HG03575 (cell line): ENCODE data around the gene RNF34.
"Not testable (repeated sequence)": the region's sequence is repeated elsewhere in the genome, so short reads cannot be mapped to it uniquely, and the experiment has no call there.

Source experiments
- ATAC-seq: cut with Tn5 transposase; IDR thresholded peaks from one replicate; pipeline ENCODE4 v1.9.1; 2021; ENCODE audit not compliant: unreplicated experiment, insufficient number of reproducible peaks, low FRiP score; ENCODE audit errors: extremely low read depth

Gene RNF34

GRCh38 chr12:121399391-121400331 lies at the start of gene RNF34:
RNF34 (plus strand) TSS chr12:121400118; CDS start chr12:121400213, 95 bp downstream.
- peak; percentile 42 for ATAC-seq

- ATAC-seq: peak; percentile 93
Observed at GRCh38 chr12:121351820-121352681, 47.9 kb upstream of the RNF34 start, which contains the start of gene ANAPC5. ANAPC5 (minus strand) TSS chr12:121352411; CDS start chr12:121352340, 71 bp downstream.

- ATAC-seq: no peak
Observed at GRCh38 chr12:121352682-121353018, 47.3 kb upstream of the RNF34 start.

DNA sequence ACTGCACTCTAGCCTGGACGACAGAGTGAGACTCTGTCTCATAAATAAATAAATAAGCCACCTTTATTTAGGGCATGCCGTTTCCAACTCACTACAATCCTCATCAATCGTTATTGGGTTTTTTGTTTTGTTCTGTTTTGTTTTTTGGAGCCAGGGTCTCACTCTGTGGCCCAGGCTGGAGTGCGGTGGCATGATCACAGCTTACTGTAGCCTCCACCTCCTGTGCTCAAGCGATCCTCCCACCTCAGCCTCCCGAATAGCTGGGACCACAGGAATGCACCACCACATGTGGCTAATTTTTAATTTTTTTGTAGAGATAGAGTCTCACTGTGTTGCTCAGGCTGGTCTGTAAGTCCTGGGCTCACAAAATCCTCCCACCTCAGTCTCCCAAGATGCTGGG lies 44.1 kb upstream of the RNF34 start:
- no peak for ATAC-seq

DNA sequence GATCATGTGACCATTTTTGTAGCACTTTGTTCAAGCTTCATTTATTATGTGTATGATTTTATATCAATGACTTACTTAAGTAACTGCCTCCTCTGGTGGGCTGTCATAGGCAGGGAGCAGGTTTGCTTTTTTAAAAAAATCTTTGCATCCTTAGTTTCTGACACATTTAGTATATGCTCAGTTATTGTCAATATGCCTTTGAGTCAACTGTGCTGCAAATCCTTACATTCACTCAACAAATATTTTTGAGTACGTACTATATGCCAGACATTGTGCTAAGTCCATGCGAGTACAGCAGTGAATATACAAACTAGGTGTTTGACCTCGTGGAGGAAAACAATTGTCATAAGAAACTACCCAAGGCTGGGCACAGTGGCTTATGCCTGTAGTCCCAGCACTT lies 43.3 kb upstream of the RNF34 start:
- no peak for ATAC-seq

DNA sequence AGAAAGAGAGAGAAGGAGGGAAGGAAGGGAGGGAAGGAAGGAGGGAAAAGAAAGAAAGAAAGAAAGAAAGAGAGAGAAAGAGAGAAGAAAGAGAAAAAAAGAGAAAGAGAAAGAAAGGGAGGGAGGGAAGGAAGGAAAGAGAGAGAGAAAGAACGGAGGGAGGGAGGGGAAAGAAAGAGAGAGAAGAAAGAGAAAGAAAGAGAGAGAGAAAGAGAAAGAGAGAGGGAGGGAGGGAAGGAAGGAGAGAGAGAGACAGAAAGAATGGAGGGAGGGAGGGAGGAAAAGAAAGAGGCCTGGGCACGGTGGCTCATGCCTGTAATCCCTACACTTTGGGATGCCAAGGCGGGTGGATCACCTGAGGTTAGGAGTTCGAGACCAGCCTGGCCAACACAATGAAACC lies 42.6 kb upstream of the RNF34 start:
- ATAC-seq: no peak

GRCh38 chr12:121358073-121358472 lies 41.8 kb upstream of the RNF34 start:
- ATAC-seq: no peak

DNA sequence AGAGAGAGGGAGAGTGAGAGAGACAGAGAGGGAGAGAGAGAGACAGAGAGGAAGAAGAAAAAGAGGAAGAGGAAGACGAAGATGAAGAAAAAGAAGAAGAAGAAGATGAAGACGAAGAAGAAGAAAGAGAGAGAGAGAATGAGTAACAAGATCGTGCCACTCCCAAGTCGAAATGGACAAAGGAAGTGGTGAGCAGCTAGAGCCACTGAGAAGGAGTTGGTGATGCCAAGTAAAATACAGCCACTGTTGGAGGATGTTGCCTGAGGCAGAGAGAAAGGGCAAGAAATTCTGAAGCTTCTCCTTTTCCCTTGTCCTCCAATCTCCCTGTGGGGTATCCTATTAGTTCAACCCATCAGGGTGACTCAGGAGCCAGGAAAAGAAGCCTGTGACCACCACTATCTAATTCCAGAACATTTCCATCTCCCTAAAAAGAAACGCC lies 35.2 kb upstream of the RNF34 start:
- no peak for ATAC-seq

GRCh38 chr12:121365416-121366062 lies 34.4 kb upstream of the RNF34 start:
- ATAC-seq: no peak

DNA sequence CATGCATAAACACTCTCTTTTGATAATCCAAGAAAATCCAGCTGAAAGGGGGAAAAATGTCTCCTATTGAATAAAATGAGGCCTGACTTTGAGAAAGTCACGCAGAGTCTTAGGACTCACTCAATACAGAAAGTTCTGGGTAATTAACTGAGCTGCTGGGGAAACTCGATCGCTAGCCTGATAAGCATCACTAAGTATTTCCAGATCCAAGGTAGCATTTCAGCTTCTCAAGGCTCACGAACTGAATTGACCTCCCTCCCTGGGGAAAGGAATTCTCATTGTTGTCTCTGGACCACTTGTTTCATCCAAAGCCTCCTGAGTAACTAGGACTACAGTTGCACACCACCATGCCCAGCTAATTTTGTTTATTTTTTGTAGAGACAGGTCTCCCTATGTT lies 33.9 kb upstream of the RNF34 start:
- ATAC-seq: no peak

DNA sequence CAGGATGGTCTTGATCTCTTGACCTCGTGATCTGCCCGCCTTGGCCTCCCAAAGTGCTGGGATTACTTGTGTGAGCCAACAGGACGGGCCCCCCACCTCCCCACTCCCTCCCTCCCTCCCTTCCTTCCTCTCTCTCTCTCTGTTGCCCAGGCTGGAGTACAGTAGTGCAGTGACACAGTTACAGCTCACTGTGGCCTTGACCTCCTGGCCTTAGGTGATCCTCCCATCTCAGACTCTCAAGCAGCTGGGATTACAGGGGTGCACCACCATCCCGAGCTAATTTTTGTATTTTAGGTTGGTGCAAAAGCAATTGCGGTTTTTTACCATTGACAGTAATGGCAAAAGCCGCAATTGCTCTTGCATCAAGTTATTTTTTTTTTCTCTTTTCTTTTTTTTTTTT lies 28.5 kb upstream of the RNF34 start:
- no peak for ATAC-seq

DNA sequence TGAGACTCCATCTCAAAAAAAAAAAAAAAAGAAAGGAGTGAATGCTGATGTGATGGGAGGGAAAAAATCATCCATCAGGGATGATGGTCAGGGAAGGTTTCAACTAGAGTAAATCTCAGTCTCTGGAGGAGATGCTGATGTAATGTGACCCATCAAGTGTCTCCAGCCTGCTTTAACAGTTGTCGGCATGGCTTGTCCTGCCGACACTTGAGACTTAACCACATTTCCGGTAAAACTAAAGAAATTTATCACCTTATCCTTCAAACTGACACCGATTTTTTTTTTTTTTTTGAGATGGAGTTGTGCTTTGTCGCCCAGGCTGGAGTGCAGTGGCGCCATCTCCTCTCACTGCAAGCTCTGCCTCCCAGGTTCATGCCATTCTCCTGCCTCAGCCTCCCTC lies 26.2 kb upstream of the RNF34 start:
- ATAC-seq: no peak

DNA sequence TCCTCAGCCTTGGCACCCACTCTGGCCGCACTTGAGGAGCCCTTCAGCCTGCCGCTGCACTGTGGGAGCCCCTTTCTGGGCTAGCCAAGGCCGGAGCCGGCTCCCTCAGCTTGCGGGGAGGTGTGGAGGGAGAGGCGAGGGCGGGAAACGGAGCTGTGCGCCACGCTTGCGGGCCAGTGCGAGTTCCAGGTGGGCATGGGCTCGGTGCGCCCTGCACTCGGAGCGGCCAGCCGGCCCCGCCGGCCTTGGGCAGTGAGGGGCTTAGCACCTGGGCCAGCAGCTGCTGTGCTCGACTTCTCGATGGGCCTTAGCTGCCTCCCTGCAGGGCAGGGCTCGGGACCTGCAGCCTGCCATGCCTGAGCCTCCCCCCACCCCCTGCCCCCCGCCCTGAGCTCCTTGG lies 25.6 kb upstream of the RNF34 start:
- not testable (repeated sequence) for ATAC-seq

DNA sequence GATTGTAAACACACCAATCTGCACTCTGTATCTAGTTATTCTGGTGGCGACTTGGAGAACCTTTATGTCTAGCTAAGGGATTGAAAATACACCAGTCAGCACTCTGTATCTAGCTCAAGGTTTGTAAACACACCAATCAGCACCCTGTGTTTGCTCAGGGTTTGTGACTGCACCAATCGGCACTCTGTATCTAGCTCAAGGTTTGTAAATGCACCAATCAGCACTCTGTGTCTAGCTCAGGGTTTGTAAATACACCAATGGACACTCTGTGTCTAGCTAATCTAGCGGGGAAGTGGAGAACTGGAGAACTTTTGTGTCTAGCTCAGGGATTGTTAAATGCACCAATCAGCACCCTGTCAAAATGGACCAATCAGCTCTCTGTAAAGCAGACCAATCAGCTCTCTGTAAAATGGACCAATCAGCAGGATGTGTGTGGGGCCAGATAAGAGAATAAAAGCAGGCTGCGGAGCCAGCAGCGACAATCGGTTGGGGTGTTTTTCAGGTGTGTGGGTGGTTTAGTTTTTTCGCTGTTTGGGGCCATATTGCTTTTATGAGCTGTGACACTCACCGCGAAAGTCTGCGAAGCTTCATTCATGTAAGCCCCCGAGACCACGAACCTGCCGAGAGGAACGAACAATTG lies 24.9 kb upstream of the RNF34 start:
- ATAC-seq: not testable (repeated sequence)

GRCh38 chr12:121376754-121377697 lies 22.9 kb upstream of the RNF34 start:
- no peak for ATAC-seq

GRCh38 chr12:121378736-121379135 lies 21.2 kb upstream of the RNF34 start:
- ATAC-seq: no peak

DNA sequence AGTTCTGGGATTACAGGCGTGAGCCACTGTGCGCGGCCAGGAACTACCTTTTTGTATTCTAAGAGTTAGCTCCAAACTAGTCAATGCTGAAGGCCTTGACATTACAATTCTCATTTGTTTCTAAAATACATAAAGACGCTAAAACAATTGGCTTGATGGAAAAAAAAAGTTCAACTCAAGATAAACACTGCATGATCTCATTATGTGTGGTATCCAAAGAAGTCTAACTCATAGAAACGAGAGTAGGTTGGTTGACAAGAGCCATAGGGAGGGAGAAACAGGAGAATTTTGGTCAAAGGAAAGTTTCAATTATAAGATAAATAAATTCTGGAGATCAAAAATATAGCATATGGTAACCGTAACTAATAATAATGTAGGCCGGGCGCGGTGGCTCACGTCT lies 20.0 kb upstream of the RNF34 start:
- ATAC-seq: no peak

- no peak for ATAC-seq
Observed at GRCh38 chr12:121383601-121384021, 16.3 kb upstream of the RNF34 start.
